Vagina (tissue), 2 donors: ENCODE data around the gene UFD1. TPM values are rescaled to one million over a fixed set of nuclear protein-coding genes. Genes with fewer than 3 reads are reported as not detected.

Experiments used
- DNase-seq, 2 donors: peaks; one replicate each; pipeline ENCODE4 v3.0.0-alpha.2; 2017; ENCODE audit errors: extremely low spot score in 2 of 2
- H3K27ac ChIP-seq: fragments of 200-600 bp; sonication (generic); one replicate; pipeline ENCODE4 v1.5.1; 2019
- H3K27me3 ChIP-seq: fragments of 200-600 bp; sonication (generic); one replicate; pipeline ENCODE4 v1.5.1; 2019
- H3K36me3 ChIP-seq, 2 donors: fragments of 200-600 bp; sonication (generic); one replicate each; pipeline ENCODE4 v1.5.1; 2017 to 2019
- H3K4me1 ChIP-seq: fragments of 200-600 bp; sonication (generic); one replicate; pipeline ENCODE4 v1.5.1; 2019
- H3K4me3 ChIP-seq, 2 donors: fragments of 200-600 bp; sonication (generic); 1 replicate in 1 of 2; 2 replicates in 1 of 2; pipeline ENCODE4 v1.5.1; 2016 to 2019
- H3K9me3 ChIP-seq: fragments of 200-600 bp; sonication (generic); one replicate; pipeline ENCODE4 v1.5.1; 2019
- POLR2A ChIP-seq, 2 donors: fragments of 450-650 bp; IDR thresholded peaks; one replicate each; pipeline ENCODE4 v1.6.1; 2017; ENCODE audit warnings: antibody characterized with exemption in 2 of 2, mild to moderate bottlenecking in 2 of 2, moderate library complexity in 2 of 2
- POLR2AphosphoS5 ChIP-seq, 2 donors: sonication (generic); formaldehyde crosslinking; IDR thresholded peaks; one replicate each; pipeline ENCODE4 v1.9.0; 2017; ENCODE audit warnings: antibody characterized with exemption in 2 of 2, mild to moderate bottlenecking in 2 of 2, low read depth in 1 of 2; ENCODE audit not compliant: insufficient read depth in 1 of 2
- intact Hi-C: fragments of 100-400 bp; cut with DNase I; formaldehyde crosslinking; loops from one replicate; pipeline ENCODE4 v1.15.1; 2023
- total RNA-seq: library from RNA; depleted of rRNA; stranded (reverse); fragments of >200 nt; gene quantifications from one replicate; pipeline ENCODE4 v1.2.3, GENCODE V29; 2016
- TF ChIP-seq, protein P1 (sequence below), 3 experiments: fragments of 450-650 bp in 2 of 3; fragments of 200-600 bp in 1 of 3; sonication (generic) in 1 of 3; IDR thresholded peaks; one replicate each; pipeline ENCODE4 v1.5.1; 2017 to 2019; ENCODE audit warnings: antibody characterized with exemption in 3 of 3, mild to moderate bottlenecking in 2 of 3, moderate library complexity in 2 of 3

The UFD1 gene
- total RNA-seq, 1 donor from 2014 or later = 66.8 TPM

DNA sequence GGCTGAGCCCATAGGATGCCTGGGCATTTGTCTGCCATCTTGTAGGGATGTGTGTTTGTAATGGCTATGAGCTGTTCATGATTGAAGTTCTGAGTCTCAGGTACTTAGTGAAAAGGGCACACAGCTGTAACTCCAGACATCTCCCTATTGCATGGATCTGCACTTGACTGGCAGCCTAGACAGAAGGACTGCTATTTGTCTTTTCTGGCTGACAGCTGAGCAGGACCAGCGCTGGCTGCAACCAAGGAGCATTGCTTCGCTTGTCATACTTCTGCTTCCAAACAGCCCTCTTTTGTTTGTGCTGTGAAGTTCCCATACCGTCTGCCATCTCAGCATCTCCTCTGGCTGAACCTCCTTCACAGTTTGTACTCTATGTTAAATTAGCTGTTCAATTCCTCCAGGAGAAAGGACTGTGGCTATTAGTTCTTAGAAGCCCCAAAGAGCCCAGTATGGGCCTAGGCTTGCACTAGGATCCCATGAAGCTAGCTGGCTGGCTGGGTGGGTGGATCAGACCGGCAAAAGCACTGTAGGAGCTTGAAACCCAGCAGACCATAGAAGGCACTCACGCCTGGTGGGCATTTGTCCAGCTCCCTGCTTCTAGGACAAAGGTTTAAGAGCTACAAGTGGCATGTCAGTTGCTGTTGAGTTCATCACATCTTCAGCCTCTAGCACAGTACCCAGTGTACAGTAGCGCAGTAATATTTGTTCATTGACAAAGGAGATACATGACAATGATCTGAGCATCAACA lies 67.9 kb downstream of the UFD1 start:
- DNase-seq = no peak
- no peaks in the 10 kb centered on the region for H3K9me3 ChIP-seq
- peaks cover 0 to 34% of the 10 kb centered on the region in 2 donors for H3K36me3 ChIP-seq
- H3K27me3 ChIP-seq = no peaks in the 10 kb centered on the region
- peaks cover 13% of the 10 kb centered on the region for H3K4me1 ChIP-seq
- TF ChIP-seq POLR2A (IDR thresholded peaks at IDR 0.05) (no peak), POLR2AphosphoS5 (IDR thresholded peaks at IDR 0.05; ENCODE audit: insufficient read depth in 1 of 2, low read depth in 1 of 2) (no peak)
- TF ChIP-seq, protein P1, sequence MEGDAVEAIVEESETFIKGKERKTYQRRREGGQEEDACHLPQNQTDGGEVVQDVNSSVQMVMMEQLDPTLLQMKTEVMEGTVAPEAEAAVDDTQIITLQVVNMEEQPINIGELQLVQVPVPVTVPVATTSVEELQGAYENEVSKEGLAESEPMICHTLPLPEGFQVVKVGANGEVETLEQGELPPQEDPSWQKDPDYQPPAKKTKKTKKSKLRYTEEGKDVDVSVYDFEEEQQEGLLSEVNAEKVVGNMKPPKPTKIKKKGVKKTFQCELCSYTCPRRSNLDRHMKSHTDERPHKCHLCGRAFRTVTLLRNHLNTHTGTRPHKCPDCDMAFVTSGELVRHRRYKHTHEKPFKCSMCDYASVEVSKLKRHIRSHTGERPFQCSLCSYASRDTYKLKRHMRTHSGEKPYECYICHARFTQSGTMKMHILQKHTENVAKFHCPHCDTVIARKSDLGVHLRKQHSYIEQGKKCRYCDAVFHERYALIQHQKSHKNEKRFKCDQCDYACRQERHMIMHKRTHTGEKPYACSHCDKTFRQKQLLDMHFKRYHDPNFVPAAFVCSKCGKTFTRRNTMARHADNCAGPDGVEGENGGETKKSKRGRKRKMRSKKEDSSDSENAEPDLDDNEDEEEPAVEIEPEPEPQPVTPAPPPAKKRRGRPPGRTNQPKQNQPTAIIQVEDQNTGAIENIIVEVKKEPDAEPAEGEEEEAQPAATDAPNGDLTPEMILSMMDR (IDR thresholded peaks at IDR 0.05) = no peak
- intact Hi-C loops = loop anchor here (10.0 kb wide), 1 partner anchor 64 kb away; the partner anchor contains the start of genes CDC45 and UFD1
- H3K27ac ChIP-seq = no peak overlapping the region
- no peak overlapping the region for H3K4me3 ChIP-seq

DNA sequence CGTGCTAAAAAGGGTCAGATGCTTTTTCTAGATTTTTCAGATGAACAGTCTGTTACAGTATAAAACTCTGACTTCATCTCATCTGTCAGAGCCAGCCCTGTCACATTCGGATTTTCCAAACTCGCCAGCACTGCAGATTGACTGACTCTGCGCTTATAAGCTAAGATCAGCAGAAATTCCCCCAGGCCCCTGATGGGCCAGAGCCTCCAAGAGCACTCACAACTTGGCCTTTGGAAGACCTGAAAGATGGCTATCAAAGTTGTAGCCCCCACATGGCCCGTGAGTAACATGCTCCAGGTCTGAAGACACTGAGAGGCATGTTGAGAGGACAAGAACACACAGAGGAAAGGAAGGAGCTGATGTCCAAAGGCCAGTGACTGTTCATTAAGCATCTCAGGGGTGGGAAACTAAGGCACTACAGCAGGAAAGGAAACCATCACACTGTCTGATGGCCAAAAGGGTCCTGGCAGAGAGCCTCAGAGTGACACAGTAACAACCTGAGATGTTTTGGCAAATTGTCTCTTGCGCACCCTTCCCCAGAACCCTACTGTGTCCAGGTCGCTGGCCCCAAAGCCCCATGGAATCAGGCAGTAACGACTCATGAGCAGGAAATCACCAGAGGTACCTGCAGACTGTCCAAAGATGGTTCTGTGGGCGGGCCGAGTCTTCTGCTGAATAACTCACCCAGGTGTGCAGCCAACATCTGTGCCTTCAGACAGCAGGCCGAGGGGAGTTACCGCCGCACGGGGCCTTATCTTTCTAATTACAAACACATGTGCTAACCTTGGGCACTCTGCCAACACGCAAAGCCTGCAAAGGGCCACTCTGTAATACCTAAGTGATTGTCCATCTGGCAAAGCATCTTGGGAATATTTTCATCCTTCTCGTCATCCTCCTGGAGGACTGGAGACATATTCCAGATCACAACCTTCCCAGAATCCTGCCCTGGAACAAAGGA lies 71.1 kb downstream of the UFD1 start:
- H3K27me3 ChIP-seq = no peaks in the 10 kb centered on the region
- no peak for TF ChIP-seq POLR2AphosphoS5 (IDR thresholded peaks at IDR 0.05; ENCODE audit: insufficient read depth in 1 of 2, low read depth in 1 of 2)
- TF ChIP-seq, protein P1 (IDR thresholded peaks at IDR 0.05) = no peak
- TF ChIP-seq POLR2A (IDR thresholded peaks at IDR 0.05) = no peak
- no peaks in the 10 kb centered on the region for H3K9me3 ChIP-seq
- peaks cover 7% of the 10 kb centered on the region for H3K4me1 ChIP-seq
- intact Hi-C loops = no loop called here
- no peak for DNase-seq
- H3K36me3 ChIP-seq = peaks cover 0 to 44% of the 10 kb centered on the region in 2 donors
- no peak overlapping the region for H3K4me3 ChIP-seq
- no peak overlapping the region for H3K27ac ChIP-seq

DNA sequence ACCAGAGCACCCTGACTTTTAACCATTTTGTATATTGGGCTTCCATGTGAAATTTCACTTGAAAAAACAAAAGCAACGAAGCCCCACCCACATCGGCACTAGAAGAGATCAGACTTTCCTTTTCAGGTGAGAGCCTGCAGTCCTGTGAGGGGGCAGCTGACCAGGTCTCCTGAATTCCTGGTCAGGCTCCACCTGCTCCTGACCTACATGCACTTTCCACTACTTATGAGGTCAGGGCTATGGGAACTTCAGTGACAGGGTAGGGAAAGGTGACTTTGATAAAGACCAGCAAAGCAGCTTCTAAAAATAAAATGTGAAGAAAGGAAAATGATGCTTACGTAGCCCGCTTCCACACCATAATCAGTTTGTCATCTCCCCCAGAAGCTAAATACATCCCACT lies 72.1 kb downstream of the UFD1 start:
- no peaks in the 10 kb centered on the region for H3K4me1 ChIP-seq

DNA sequence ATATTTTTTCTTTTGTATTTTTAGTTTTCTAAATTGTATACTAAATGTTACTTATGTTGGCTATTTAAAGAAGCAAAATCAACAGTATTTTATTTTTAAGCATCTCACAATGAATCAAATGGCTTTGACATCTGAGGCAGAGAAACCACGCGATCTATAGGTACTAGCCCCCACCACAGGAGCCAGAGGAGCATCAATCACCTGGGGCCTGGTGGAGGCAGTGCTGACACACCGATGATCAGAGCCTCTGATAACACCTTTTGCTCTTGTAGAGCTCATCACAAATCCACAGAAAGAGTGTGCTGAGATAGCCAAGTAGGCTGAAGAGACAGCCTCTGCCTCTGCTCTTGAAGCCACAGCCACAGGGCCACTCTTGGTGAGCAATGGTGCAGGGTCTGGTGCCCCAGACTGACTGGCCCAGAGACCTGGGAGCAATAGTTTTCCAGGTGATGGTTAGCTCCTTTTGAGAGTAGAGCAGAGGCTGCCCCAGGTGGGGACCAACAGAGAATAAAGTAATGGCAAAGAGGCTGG lies 72.6 kb downstream of the UFD1 start:
- Histone ChIP-seq H3K27ac (no peak overlapping the region), H3K9me3 (no peaks in the 10 kb centered on the region), H3K4me3 (no peak overlapping the region), H3K27me3 (no peaks in the 10 kb centered on the region), H3K4me1 (no peaks in the 10 kb centered on the region), H3K36me3 (peaks cover 0 to 44% of the 10 kb centered on the region in 2 donors)
- DNase-seq = no peak
- TF ChIP-seq, protein P1 (IDR thresholded peaks at IDR 0.05) = no peak
- no peak for TF ChIP-seq POLR2A (IDR thresholded peaks at IDR 0.05)
- no peak for TF ChIP-seq POLR2AphosphoS5 (IDR thresholded peaks at IDR 0.05; ENCODE audit: insufficient read depth in 1 of 2, low read depth in 1 of 2)
- intact Hi-C loops = no loop called here

More for the DNA sequence above, 72.1 kb downstream of the UFD1 start:
- H3K27me3 ChIP-seq = no peaks in the 10 kb centered on the region
- H3K27ac ChIP-seq = no peak overlapping the region
- no peak for TF ChIP-seq POLR2AphosphoS5 (IDR thresholded peaks at IDR 0.05; ENCODE audit: insufficient read depth in 1 of 2, low read depth in 1 of 2)
- TF ChIP-seq, protein P1 (IDR thresholded peaks at IDR 0.05) = no peak
- TF ChIP-seq POLR2A (IDR thresholded peaks at IDR 0.05) = no peak
- DNase-seq = no peak
- intact Hi-C loops = no loop called here
- peaks cover 0 to 44% of the 10 kb centered on the region in 2 donors for H3K36me3 ChIP-seq
- no peak overlapping the region for H3K4me3 ChIP-seq
- no peaks in the 10 kb centered on the region for H3K9me3 ChIP-seq
